ENCODE data around the gene DCUN1D2.
"Not testable (repeated sequence)": the region's sequence is repeated elsewhere in the genome, so short reads cannot be mapped to it uniquely, and the experiment has no call there.

Gene DCUN1D2

DNA sequence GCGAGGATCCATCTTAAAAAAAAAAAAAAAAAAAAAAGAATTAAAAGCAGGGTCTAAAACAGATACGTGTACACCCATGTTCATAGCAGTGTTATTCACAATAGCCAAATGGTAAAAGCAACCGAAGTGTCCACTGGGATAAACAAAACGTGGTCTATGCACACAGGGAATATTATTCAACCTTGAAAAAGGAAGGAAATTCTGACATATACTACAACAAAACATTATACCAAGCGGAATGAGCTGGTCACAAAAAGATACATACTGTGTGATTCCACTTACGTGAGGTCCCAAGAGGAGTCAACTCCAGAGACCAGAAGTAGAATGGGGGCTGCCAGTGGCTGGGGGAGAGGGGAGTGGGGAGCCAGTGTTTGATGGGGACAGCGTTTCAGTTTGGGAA is 22.5 kb downstream of the DCUN1D2 start:
- no peak for DNase-seq (ENCODE audit: low read depth in 1 of 2, low spot score in 1 of 2)

DNA sequence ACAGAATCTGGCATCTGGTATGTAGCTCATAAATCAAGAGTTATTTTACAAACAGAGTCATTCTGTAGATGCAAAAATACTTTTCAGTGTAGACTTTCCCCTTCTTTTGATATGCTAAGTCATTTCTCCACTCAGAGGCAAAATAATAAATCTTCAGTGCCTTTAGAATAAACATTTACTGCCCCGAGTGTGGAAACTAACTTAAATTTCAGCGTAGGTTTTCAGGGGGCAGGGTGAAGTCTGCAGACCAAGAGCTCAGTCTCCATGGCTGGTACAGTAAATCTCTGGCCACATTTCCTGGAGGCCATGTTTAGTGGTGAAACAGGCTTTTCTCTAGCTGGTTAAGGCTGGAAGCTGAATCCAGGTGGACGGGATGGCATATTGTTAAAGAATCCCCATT is 24.1 kb downstream of the DCUN1D2 start:
- DNase-seq (ENCODE audit: low read depth in 1 of 2, low spot score in 1 of 2) = no peak

DNA sequence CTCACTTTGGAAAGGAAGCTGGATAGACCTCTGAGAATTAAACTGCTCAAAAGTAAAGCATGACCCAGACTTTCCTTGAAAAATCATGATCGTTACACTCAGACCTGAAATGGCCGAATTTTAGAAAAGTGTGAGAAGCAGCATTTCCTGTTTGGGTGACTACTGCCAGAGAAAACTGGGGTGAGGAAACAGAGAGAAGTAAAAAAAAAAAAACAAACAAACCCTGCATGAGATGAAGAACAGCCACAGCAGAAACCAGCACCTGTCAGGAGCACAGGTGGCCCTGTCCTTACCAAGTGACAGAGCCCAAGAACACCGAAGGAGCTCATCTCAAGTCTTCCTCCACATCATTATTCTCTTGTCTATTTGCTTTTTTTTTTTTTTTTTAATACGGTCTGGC is 25.2 kb downstream of the DCUN1D2 start:
- no peak for DNase-seq (ENCODE audit: low read depth in 1 of 2, low spot score in 1 of 2)

DNA sequence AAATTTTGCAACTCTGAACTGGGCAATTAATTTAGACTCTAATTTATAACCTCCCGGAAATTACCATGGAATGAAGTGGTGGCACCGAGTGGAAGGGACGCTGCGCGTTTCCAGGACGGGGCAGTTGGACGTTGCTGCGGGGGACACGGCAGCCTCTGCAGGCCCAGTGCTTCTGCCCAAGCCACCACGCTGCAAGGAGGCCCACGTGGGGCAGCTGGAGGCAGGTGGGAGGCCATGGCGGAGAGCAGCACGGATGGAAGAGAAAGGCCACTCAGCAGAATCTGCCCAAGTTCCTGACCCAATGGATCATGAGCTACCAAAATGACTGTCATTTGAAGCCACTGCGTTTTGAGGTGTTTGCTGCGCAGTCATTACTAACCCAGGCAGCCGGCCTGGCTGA is 26.0 kb downstream of the DCUN1D2 start:
- DNase-seq (ENCODE audit: low read depth in 1 of 2, low spot score in 1 of 2) = no peak

DNA sequence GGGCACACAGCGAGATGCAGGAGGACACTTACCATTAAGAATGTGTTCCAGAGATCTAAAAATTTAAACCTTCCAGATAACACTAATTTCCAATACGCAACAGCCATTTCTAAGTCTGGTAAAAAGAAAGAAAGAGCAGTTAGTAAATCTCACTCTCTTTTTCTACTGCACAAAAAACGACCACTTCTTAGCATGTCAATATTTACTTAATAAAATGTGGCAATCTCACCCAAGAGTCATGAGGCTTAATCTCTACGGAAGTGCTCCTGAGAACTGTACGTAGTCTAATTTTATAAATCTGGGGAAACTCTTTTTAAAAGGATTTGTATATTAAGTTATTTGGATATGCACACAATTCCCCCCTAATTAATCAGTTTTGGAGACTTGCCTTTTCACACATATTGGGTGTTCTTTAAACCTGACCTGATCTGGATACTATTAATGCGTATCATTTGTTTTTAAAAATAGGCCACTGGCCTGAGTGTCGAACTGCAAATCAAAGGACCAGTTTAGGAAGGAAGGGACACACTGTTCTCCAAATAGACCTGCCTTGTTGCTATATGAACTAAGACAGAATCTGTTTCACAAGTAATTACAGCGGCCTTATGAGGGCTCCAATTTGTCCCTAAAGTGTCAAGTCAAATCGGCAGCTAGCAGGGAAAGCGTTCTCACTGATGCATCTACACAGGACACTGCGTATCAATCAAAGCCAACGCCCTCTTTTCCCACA is 29.3 kb downstream of the DCUN1D2 start:
- no peak for DNase-seq (ENCODE audit: low read depth in 1 of 2, low spot score in 1 of 2)

DNA sequence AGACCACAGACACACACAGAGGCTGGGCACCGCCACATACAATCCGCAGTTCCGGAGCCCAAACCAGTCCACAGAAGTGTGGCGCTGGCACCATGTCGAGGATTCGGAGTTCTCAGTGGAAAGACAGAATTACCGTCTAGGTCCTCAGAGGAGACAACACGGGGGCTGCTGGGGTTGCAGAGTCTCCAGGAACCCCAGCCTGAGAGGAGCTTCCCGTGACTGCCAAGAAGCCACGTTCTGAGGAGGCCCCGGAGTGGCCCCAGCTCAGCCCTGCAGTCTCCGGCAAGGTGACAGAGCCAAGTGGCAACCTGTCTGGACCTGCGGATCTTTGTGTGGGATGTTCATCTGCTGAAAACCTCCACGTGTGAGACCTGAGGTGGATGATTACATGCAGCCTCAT is 29.9 kb downstream of the DCUN1D2 start:
- DNase-seq (ENCODE audit: low read depth in 1 of 2, low spot score in 1 of 2) = no peak

DNA sequence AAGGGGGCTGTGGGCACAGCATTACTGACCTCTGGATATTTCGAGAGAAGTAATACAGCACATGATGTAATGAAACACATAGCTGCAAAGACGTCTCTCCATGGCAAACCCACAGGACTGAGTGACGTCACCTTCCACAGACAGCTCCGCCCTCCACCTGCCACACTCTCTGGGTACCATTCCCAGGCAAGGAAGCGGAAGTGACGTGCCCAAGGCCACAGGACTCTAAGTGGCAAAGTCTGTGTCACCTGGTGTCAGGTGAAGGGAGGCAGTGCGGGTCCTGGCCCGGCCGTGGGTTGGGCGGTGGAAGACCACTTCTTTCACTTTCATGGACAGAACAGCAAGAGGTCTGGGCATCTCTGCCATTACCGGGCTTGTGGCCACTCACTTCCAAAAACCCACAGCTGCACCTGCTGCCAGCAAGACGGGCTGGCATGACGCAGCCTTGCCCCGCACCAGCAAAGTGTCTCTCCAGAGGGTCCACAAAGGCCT is 30.4 kb downstream of the DCUN1D2 start:
- no peak for DNase-seq (ENCODE audit: low read depth in 1 of 2, low spot score in 1 of 2)

DNA sequence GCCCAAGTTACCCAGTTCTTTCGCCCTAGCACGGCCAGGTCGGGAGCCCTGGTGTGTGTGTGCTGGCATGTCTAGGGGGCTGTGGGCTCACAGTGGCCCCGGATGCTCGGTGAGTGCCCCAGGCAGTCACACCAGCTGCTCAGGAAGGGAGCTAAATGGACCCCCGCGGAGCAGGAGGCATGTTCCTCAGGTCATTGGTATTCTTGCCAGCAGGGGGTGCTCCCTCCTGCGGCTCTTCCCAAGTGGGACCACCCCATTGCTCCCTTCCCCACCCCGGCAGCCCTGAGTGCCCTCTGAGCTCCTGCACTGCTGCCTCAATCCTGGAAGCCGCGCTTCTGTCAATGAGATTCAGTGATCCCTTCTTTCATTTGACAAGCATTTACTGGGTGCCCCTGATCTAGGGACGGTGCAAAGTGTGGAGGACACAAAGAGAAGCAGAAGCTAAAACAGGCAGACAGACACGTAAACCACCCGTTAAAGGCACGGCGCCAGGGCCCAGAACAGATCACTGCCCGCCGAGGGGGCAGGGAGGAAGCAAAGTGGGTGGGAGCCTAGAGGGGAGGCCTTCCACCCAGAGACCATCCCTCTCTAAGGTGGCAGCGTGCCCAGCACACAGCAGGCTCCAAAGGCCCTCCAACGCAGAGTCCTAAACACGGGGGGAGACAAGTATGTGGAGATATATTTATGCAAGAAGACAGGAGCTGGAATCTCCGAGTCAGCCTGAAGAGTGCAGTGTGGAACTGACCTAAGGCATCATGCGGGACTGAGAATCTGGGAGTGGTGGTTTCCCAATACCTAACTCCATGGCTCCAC is 32.1 kb downstream of the DCUN1D2 start:
- no peak for DNase-seq (ENCODE audit: low read depth in 1 of 2, low spot score in 1 of 2)

DNA sequence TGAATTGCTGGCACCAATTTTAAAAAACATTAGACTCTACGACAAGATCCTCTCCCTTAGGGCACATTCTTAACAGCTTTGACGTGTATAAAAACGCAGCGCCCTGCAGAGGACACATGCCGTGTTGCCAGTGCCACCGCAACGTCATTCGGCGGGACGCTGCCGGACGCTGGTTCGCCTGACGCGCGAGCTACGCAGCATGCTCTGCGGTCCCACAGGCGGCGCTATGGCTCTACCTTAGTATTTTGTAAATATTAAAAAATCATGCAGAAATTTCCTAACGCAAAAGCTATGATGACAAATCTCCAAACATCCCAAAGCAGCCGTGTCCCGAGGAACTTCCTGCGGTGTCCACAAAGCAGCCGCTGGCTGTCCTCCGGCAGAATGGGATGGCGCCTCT is 33.0 kb downstream of the DCUN1D2 start:
- DNase-seq (ENCODE audit: low read depth in 1 of 2, low spot score in 1 of 2) = no peak

DNA sequence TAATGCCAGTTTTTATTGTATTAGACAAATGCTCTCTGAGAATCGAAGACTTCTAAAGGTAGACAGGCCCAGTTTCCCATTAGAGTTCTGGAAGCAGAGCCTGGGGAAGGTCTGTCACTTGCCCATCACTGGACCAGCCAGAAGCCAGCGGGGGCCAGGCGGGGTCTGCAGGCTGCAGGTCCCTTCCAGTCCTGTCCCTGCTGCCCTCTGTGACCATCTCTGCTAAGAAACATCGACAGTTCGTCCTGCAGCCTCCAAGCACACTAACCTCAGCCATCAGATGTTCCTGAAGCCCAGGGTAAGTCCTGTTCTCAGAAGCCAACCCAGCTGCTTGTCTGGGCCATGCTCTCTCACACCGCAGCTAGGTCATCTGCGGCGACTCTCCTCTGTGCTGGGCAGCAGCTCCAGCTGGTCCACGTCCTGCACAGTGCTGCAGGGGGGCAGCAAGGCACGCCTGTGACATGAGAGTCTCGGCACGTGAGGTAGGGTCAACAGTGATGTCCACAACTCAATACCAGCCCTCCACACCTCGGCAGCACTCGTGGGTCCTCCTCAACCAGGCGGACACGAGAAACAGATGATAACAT is 34.3 kb downstream of the DCUN1D2 start:
- DNase-seq (ENCODE audit: low read depth in 1 of 2, low spot score in 1 of 2) = no peak

DNA sequence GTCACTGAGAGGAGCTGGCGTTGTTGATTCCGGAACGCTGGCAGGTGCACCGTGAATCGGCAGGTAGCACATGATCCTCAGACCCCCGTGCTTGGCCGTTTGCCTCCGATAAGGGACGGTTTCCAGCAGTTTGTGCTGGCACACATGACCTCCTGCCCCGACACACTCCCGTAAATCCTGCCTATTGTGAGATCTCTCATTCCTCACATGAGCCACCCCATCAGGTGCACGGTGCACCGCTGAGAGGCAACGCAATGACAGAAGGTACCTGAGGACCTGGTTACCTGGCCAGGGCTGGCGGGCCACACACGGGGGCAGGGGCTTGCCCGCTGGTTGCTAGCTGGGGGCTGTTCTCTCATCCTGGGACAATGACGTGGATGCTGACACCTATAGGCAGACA is 35.1 kb downstream of the DCUN1D2 start:
- no peak for DNase-seq (ENCODE audit: low read depth in 1 of 2, low spot score in 1 of 2)

DNA sequence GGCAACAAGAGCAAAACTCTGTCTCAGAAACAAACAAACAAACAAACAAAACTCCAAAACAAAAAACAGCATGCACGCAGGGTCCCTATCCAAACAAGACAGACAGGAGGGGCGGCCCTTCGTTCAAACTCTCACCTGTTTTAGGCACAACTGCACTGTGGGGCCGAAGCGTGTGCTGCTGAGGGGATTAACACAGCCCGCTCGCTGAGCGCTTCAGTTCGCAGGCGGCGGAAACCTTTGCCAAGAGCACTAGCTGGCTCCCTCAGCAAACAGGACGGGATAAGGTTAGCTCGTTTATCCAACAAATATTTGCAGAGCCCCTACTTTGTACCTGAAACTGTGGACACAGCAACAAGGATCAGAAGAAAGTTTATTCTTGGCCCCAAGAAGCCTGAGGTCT is 35.6 kb downstream of the DCUN1D2 start:
- no peak for DNase-seq (ENCODE audit: low read depth in 1 of 2, low spot score in 1 of 2)

DNA sequence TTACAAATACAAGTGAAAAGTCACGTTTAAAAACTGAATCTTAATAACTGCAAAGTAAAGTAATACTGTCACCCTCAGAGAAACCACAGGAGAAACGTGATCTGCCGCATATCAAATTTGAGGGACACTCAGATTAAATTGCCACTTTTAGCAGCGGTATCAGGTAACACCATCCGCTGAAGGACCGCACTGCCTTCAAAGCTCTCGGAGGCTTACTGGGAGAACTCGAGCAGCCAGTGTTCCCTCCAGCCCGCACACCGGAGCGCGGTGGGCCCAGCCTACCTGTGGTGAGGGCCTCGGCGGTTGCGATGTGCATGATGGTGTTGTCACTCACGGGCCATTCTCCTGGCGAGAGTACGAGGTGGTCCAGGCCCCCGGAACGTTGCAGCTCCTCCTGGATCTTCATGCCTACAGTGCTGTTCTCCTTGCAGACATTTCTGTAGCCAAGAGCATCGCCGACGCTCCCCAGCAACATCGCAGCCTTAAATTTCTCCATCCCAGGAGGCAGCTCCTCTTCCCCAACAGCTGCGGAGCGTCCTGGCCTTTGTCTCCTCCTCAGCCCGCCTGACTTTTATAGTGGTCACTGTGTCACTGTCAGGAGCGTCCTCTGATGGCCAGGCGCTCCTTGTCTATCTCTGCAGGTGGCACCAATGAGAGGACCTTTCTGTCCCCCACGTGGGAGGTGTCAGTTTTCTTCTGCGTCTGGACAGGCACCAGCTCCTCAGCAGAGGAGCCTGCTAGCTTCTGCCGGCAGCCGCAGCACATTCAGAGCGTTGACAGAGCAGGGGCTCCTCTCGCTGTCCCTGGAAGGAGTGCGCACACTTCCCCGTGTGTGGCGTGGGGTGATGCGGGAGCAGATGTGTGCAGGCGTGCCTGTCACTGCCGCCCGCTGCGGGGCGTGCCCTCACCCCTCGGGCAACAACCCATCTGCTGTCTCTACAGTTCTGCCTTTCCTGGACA is 37.3 kb downstream of the DCUN1D2 start, which contains the start of gene ADPRHL1:
Gene ADPRHL1 (minus strand): TSS at position 547 of the 960 bp plus-strand sequence. CDS start 51 bp downstream, at position 496.
- no peak for DNase-seq (ENCODE audit: low read depth in 1 of 2, low spot score in 1 of 2)

DNA sequence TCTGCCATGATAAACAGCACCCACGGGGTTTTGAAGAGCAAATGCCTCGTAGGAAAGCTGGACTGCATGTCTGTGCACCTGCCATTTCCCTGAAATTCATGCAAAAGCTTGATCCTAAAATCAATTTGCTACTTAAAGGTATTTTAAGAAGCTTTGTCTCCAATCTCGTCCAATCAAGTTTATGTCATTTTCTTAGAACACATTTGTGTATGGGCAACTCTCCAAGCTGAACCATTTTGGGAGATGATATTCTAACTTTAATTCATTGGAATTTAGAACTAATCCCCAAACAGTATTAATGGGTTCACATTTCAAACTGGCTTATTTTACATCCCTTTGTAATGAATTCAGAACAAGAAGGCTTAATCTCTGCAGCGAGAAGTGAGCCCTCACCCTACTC is 38.0 kb downstream of the DCUN1D2 start:
- DNase-seq (ENCODE audit: low read depth in 1 of 2, low spot score in 1 of 2) = no peak

DNA sequence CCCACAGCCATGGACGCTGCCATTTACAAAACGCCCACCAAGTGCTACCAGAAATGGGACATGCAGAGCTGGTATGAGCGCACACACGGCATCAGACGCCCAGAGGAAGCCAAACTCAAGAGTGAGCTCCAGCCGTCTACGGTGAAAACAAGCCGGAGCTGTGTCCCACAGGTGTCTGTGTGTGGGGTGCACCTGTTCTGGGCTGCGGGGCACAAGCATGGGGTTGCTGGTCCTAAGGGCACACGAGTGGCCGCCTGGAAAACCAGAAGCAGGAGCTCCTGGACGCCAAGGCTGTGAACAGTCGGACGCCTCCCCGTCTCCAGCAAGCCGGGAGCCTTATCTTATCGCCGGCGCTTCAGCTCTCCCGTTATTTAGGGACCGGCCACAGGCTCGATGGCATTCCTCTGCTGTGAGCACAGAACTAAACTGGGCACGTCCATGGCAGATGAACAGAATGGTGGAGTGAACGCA is 38.5 kb downstream of the DCUN1D2 start:
- DNase-seq (ENCODE audit: low read depth in 1 of 2, low spot score in 1 of 2) = no peak

DNA sequence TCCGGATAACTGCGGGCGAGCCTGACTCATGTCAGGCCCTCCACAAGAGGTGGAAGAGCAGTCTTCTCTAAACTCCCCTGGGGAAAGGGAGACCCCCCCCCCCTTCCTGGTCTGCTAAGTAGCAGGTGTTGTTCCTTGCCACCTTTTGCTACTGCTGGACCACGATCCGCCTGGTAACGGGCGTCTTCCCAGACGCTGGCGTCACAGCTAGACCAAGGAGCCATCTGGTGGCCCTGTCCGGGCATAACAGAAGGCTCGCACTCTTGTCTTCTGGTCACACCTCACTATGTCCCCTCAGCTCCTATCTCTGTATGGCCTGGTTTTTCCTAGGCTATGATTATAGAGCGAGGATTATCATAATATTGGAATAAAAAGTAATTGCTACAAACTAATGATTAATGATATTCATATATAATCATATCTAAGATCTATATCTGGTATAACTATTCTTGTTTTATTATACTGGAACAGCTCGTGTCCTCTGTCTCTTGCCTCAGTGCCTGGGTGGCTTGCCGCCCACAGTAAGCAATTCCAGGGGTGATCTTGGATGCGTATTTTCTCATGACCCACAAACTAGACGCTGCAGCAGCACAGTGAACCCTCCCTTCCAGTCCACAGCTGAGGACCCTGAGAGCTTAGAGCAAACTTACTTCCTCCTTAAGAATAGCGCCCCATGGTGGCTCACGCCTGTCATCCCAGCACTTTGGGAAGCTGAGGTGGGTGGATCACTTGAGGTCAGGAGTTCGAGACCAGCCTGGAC is 39.5 kb downstream of the DCUN1D2 start:
- not testable (repeated sequence) for DNase-seq (ENCODE audit: low read depth in 1 of 2, low spot score in 1 of 2)

DNA sequence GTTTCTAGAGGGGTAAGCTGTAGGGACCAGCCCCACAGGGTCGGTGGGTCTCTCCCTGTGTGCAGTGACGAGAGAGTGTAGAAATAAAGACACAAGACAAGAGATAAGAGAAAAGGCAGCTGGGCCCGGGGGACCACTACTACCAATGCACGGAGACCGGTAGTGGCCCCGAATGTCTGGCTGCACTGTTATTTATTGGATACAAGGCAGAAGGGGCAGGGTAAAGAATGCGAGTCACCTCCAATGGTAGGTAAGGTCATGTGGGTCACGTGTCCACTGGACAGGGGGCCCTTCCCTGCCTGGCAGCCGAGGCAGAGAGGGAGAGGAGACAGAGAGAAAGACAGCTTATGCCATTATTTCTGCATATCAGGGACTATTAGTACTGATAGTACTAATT is 40.2 kb downstream of the DCUN1D2 start:
- not testable (repeated sequence) for DNase-seq (ENCODE audit: low read depth in 1 of 2, low spot score in 1 of 2)

DNA sequence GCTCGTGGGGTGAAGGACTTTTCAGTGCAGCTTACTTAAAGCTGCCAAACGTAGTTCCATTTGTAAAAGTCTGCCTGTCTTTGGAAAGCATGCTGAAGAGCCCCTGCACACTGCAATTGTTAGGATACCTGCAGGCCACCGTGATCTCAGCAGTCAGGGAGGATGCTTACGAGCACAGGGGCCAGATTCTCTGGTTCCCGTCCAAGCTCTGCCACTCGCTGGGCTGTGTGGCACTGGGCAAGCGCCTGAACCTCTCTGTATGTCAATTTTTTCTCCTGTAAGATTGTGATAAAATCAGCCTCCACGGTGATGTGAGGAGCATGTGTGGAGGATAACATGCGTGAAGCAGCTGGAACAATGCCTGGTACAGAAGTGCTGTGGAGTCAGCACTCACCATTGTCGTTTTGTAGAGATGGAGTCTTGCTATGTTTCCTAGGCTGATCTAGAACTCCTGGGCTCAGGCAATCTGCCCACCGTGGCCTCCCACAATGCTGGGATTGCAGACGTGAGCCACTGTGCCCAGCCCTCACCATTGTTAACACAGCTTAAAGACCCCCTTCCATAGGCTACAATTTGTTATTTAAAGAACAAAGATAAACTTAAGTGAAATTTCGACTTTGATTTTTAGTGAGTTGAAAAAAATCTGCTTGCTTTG is 40.7 kb downstream of the DCUN1D2 start:
- no peak for DNase-seq (ENCODE audit: low read depth in 1 of 2, low spot score in 1 of 2)

DNA sequence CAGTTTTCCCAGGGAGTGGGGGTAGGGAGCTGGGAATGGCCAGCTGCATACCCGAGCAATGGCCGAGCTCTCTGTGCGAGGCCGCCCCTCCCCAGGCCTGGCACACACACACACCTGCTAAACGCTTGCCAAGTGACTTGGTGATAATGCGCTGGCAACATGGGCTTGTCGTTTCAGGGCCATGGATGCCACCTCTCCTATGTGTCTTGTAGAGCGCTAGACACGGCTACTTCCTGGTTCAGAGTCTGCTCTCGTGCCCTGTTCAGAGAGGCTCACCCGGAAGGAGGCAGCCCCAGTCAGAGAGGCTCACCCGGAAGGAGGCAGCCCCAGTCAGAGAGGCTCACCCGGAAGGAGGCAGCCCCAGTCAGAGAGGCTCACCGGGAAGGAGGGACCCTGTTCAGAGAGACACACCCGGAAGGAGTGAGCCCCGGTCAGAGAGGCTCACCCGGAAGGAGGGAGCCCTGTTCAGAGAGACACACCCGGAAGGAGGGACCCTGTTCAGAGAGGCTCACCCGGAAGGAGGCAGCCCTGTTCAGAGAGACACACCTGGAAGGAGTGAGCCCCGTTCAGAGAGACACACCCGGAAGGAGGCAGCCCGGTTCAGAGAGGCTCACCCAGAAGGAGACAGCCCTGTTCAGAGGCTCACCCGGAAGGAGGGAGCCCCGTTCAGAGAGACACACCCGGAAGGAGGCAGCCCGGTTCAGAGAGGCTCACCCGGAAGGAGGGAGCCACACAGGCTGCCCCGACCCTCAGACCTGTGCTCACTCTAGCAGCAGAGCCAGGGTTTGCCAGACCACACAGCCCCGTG is 41.4 kb downstream of the DCUN1D2 start:
- DNase-seq (ENCODE audit: low read depth in 1 of 2, low spot score in 1 of 2) = peak in 1 of 2 donors; percentile 41

Data from activated T-helper 1 cell treated with anti-CD3 and anti-CD28 coated beads, Interleukin-2, amount 50 U/mL, for 16 hours (primary cell).